Caco-2 (cell line): ENCODE results near the gene TRAM2. TPM values are rescaled to one million over a fixed set of nuclear protein-coding genes. Genes with fewer than 3 reads are reported as not detected.

Experiments
- BruUV-seq: library from RNA; stranded (reverse); fragments of 400-500 nt; replicated peaks from 2 replicates; lab custom pipeline; 2021; lab: Mats Ljungman, UMichigan
- CTCF ChIA-PET: fragments of 300-600 bp; sonication (Branson Sonifier 250); formaldehyde crosslinking; loops from one replicate; lab custom pipeline; 2022; ENCODE audit warnings: antibody characterized with exemption; lab: Charles Lee
- POLR2A ChIA-PET: fragments of 300-600 bp; sonication (Branson Sonifier 250); formaldehyde crosslinking; loops from one replicate; lab custom pipeline; 2022; ENCODE audit warnings: antibody characterized with exemption; lab: Charles Lee
- DNase-seq, 2 experiments: peaks; one replicate each; pipeline versions ENCODE4 v3.0.0 to v3.0.0-alpha.2; 2020 to 2022
- H3K27me3 ChIP-seq: replicated peaks from 2 replicates; pipeline ENCODE4 v1.6.0; 2011; ENCODE audit warnings: low read length; ENCODE audit not compliant: control insufficient read depth, insufficient read depth
- H3K36me3 ChIP-seq: 2 replicates; pipeline ENCODE4 v1.5.1; 2011; ENCODE audit warnings: low read length; ENCODE audit not compliant: control insufficient read depth, insufficient read depth
- H3K4me1 ChIP-seq: fragments of 250-450 bp; sonication (Bioruptor Pico); 2 replicates; pipeline ENCODE4 v1.5.1; 2020; ENCODE audit warnings: mild to moderate bottlenecking
- H3K4me3 ChIP-seq: 2 replicates; pipeline ENCODE4 v1.5.1; 2011; ENCODE audit warnings: low read depth, mild to moderate bottlenecking, control low read depth, low read length
- H3K9me3 ChIP-seq: fragments of 250-450 bp; sonication (Bioruptor Pico); 2 replicates; pipeline ENCODE4 v1.5.1; 2020; ENCODE audit warnings: mild to moderate bottlenecking, moderate library complexity
- H3K27ac Mint-ChIP-seq: one replicate; pipeline ENCODE4 v1.8.0; 2022; ENCODE audit warnings: mixed read lengths; ENCODE audit not compliant: unreplicated experiment
- H3K27me3 Mint-ChIP-seq: one replicate; pipeline ENCODE4 v1.8.0; 2022; ENCODE audit warnings: mixed read lengths; ENCODE audit not compliant: insufficient read depth, unreplicated experiment
- H3K36me3 Mint-ChIP-seq: one replicate; pipeline ENCODE4 v1.8.0; 2022; ENCODE audit warnings: mild to moderate bottlenecking, mixed read lengths; ENCODE audit not compliant: insufficient read depth, unreplicated experiment
- H3K4me1 Mint-ChIP-seq: one replicate; pipeline ENCODE4 v1.8.0; 2022; ENCODE audit warnings: low read depth, mixed read lengths; ENCODE audit not compliant: unreplicated experiment
- H3K4me3 Mint-ChIP-seq: one replicate; pipeline ENCODE4 v1.8.0; 2022; ENCODE audit warnings: mild to moderate bottlenecking, moderate library complexity, mixed read lengths; ENCODE audit not compliant: unreplicated experiment
- H3K9me3 Mint-ChIP-seq: one replicate; pipeline ENCODE4 v1.8.0; 2022; ENCODE audit warnings: mixed read lengths; ENCODE audit not compliant: unreplicated experiment
- intact Hi-C: fragments of 100-400 bp; cut with micrococcal nuclease; formaldehyde crosslinking; loops from one replicate; pipeline ENCODE4 v1.10.0; 2022; ENCODE audit not compliant: unreplicated experiment
- total RNA-seq: library from RNA; stranded (reverse); gene quantifications from 2 replicates; pipeline ENCODE4 v1.2.3, GENCODE V29; 2022
- TF ChIP-seq, protein P1 (sequence below), 2 experiments: fragments of 200-600 bp in 1 of 2; IDR thresholded peaks; 1 replicate in 1 of 2; 2 replicates in 1 of 2; pipeline versions ENCODE4 v1.5.1 to v1.8.0; 2011 to 2022; ENCODE audit warnings: antibody characterized with exemption in 1 of 2, control low read depth in 1 of 2, inconsistent platforms in 1 of 2, low read depth in 1 of 2, low read length in 1 of 2, mild to moderate bottlenecking in 1 of 2, moderate library complexity in 1 of 2; ENCODE audit not compliant: insufficient read depth in 1 of 2, severe bottlenecking in 1 of 2, unreplicated experiment in 1 of 2

The TRAM2 gene
- total RNA-seq, 1 experiment from 2014 or later = 71.6 TPM

GRCh38 chr6:52548999-52549398, 27.9 kb downstream of the TRAM2 start:
- DNase-seq = no peak
- Mint-ChIP-seq H3K27ac (no peak overlapping the region), H3K27me3 (no peaks in the 10 kb centered on the region), H3K36me3 (no peaks in the 10 kb centered on the region), H3K9me3 (no peaks in the 10 kb centered on the region), H3K4me1 (peaks cover 60% of the 10 kb centered on the region), H3K4me3 (no peak overlapping the region)
- CTCF ChIA-PET = no interaction called here
- Histone ChIP-seq H3K36me3 (no peaks in the 10 kb centered on the region), H3K4me3 (no peak overlapping the region), H3K27me3 (no peaks in the 10 kb centered on the region), H3K9me3 (no peaks in the 10 kb centered on the region), H3K4me1 (peaks cover 49% of the 10 kb centered on the region)
- TF ChIP-seq, protein P1, sequence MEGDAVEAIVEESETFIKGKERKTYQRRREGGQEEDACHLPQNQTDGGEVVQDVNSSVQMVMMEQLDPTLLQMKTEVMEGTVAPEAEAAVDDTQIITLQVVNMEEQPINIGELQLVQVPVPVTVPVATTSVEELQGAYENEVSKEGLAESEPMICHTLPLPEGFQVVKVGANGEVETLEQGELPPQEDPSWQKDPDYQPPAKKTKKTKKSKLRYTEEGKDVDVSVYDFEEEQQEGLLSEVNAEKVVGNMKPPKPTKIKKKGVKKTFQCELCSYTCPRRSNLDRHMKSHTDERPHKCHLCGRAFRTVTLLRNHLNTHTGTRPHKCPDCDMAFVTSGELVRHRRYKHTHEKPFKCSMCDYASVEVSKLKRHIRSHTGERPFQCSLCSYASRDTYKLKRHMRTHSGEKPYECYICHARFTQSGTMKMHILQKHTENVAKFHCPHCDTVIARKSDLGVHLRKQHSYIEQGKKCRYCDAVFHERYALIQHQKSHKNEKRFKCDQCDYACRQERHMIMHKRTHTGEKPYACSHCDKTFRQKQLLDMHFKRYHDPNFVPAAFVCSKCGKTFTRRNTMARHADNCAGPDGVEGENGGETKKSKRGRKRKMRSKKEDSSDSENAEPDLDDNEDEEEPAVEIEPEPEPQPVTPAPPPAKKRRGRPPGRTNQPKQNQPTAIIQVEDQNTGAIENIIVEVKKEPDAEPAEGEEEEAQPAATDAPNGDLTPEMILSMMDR (IDR thresholded peaks at IDR 0.05; ENCODE audit: insufficient read depth in 1 of 2, low read depth in 1 of 2, low read length in 1 of 2, severe bottlenecking in 1 of 2, unreplicated experiment in 1 of 2) = no peak
- intact Hi-C loops = no loop called here
- BruUV-seq = no TSS peak
- POLR2A ChIA-PET = no interaction called here

- H3K4me3 Mint-ChIP-seq = no peak overlapping the region
- no TSS peak for BruUV-seq
- H3K9me3 ChIP-seq = no peaks in the 10 kb centered on the region
- ChIA-PET POLR2A (no interaction called here), CTCF (no interaction called here)
- DNase-seq = no peak
- no peak overlapping the region for H3K27ac Mint-ChIP-seq
- no peaks in the 10 kb centered on the region for H3K27me3 Mint-ChIP-seq
- peaks cover 63% of the 10 kb centered on the region for H3K4me1 Mint-ChIP-seq
- no peak overlapping the region for H3K4me3 ChIP-seq
- no peaks in the 10 kb centered on the region for H3K27me3 ChIP-seq
- H3K4me1 ChIP-seq = peaks cover 55% of the 10 kb centered on the region
- H3K36me3 ChIP-seq = no peaks in the 10 kb centered on the region
- TF ChIP-seq, protein P1 (IDR thresholded peaks at IDR 0.05; ENCODE audit: insufficient read depth in 1 of 2, low read depth in 1 of 2, low read length in 1 of 2, severe bottlenecking in 1 of 2, unreplicated experiment in 1 of 2) = no peak
- intact Hi-C loops = no loop called here
- H3K9me3 Mint-ChIP-seq = no peaks in the 10 kb centered on the region
- H3K36me3 Mint-ChIP-seq = no peaks in the 10 kb centered on the region
Measured at GRCh38 chr6:52548353-52548713, 28.5 kb downstream of the TRAM2 start.

DNA sequence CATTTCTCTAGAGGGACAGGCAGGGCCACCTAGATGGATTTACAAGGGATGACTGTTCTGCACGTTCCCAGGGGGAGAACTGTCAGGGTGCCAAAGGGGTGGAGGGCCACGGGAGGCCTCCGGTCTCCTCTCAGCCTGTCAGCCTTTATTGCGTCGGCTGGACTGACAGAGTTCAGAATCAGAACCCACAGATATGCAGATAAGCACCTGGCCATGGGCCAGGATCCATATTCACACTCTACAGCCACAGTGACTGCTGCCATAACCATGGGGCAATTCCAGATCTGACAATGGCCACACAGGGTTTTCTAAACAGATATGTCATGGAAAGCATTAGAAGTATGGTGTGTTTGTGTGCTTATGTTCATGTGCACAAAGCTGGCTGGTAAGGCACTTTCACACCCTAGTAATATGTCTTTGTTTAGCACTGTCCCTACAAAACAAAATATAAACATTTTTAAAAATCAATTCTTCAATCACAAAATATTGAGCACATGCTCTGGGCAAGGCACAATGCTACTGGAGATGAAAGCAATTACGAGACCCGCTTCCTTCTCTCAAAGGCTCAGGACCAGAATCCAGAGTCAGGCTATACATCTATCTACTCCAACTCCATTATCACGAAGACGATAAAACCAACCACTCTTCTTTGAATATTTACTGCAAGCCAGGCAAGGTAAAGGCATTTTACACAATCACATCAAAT, 29.1 kb downstream of the TRAM2 start:
- ChIA-PET CTCF (no interaction called here), POLR2A (no interaction called here)
- Histone ChIP-seq H3K27me3 (no peaks in the 10 kb centered on the region), H3K4me3 (no peak overlapping the region), H3K4me1 (peaks cover 51% of the 10 kb centered on the region), H3K9me3 (no peaks in the 10 kb centered on the region), H3K36me3 (no peaks in the 10 kb centered on the region)
- Mint-ChIP-seq H3K27me3 (no peaks in the 10 kb centered on the region), H3K4me3 (no peak overlapping the region), H3K4me1 (peaks cover 58% of the 10 kb centered on the region), H3K36me3 (no peaks in the 10 kb centered on the region), H3K9me3 (no peaks in the 10 kb centered on the region), H3K27ac (no peak overlapping the region)
- no peak for DNase-seq
- BruUV-seq = no TSS peak
- TF ChIP-seq, protein P1 (IDR thresholded peaks at IDR 0.05; ENCODE audit: insufficient read depth in 1 of 2, low read depth in 1 of 2, low read length in 1 of 2, severe bottlenecking in 1 of 2, unreplicated experiment in 1 of 2) = no peak
- intact Hi-C loops = no loop called here
